Fibroblast of skin of right quadriceps (primary cell): ENCODE measurements around the gene GNA12.
"Not testable (repeated sequence)": the region's sequence is repeated elsewhere in the genome, so short reads cannot be mapped to it uniquely, and the experiment has no call there.

Experiments
- DNase-seq: peaks from one replicate; pipeline ENCODE4 v3.0.0-alpha.2; 2013

The GNA12 gene

DNA sequence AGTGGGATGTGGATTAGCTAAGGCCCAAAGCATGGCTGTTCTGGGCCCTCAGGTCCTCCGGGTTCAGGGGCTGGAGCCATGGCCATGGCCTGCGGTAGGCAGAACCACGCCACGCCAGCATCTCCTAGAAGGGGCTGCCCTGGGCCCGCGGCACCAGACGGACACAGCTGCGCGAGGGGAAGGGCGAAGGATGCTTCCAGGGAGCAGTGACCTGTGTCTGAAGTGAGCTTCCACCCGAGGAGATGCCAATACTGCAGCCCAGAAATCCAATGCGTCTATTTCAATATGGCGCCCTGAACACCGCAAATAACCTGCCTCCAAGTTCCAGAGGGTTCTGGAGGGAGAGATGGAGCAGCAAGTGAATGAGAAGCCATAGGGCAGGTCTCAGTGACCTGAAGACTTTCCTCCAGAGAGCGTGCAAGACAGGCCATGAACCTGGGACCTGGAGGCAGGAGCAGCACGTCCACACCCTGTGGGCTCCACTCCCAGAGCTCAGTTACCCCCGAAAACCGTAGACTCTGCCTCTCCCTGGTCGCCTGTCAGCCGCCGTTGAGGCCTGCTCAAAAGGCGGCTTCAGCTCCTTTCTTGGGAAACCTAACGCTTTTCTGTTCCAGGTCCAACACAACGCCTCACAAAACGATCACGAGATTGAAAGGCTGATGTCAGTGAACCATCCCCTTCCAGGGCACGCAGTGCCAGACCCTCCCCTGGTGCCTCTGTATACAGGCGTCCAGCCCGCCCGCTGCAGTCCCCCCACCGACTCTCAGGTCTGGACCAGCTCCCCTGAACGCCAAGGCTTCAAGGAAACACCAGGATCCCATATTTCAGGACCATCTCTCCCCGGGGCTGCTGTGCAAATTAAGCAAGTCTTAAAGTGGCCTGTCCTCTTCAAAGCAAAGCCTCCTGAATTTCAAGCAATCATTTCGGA lies 118.7 kb downstream of the GNA12 start:
- no peak for DNase-seq

DNA sequence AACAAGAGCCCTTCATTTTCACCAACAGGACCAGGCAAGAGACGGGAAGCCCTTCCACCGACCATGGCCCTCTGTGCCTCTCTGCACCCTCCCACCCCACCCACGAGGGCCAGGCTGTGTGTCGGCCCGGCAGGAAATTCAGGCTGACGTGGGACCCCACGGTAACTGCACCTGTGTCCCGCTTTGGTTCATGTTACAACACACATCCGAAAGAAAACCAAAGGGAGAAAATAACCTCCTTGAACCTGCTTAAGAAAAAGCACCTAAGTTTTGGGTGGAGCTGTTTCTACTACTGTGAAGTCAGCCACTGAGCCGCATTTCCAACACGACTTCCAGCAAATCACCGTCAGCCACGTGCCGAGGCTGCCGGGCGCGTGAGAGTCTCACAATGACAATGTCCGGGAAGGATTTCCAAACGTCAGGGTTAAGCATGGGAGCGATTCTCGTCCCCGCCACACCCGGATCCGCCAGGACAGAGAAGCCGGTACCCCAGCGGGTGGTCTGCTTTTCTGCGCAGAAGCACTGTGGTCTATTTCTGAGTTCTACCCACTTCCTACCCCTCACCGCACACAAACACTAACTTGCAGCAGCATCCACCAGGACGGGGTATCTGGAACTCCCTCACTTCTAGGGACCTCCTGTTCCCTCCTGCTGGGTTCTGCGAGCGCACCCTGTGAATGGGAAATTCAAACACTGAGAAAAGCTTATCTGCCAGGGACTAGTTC lies 119.5 kb downstream of the GNA12 start:
- no peak for DNase-seq

DNA sequence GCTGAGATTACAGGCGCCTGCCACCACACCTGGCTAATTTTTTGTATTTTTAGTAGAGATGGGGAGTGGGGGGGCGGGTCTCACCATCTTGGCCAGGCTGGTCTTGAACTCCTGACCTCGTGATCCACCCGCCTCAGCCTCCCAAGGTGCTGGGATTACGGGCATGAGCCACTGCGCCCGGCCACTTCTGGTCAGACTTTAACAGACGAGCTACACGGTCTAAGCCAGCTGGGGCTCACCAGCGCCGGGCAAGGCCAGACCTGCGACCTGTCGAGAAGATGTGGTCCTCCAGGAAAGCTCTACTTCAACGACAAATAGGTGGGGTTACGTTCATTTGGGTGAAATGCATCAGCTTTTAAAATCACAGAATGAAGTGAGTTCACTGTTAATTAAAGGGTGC lies 120.1 kb downstream of the GNA12 start:
- DNase-seq: not testable (repeated sequence)

DNA sequence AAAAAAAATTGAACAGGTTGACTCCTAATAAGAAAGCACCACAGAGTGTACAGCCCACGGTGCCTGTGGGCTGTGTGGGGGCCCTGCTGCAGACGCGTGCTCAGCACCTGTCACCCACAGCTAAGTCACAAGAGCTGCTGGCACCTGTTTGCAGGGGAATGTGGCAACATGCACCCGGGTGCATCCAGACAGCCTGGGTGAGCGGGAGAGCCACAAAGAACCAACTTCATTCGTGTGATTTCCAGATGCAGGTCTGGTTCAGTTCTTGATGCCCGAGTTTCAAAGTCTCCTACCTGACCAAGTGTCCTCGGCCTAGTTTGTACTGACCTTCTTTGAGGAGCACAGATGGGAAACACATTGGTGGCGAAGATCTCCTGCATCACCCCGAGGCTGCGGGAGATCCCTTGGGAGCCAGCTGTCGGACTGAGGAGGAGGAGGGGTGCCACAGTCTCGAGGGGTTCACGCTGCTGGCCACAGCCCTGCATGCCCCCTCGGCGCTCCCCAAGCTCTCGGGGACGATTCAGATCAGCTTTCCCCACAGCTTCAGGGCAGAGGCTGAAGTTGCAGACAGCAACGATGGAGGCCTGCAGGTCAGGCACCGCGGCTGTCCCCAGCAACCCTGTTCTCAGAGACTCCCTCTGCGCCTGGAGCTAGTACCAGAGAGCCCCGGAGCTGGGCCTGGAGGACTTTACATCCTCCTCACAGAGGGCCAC lies 120.8 kb downstream of the GNA12 start:
- DNase-seq: no peak

GRCh38 chr7:2722591-2722990 lies 121.5 kb downstream of the GNA12 start:
- DNase-seq: no peak

- DNase-seq: no peak
These were observed 122.3 kb downstream of the GNA12 start for GRCh38 chr7:2721842-2722241.

- no peak for DNase-seq
These were observed 124.1 kb downstream of the GNA12 start for GRCh38 chr7:2720024-2720423.

DNA sequence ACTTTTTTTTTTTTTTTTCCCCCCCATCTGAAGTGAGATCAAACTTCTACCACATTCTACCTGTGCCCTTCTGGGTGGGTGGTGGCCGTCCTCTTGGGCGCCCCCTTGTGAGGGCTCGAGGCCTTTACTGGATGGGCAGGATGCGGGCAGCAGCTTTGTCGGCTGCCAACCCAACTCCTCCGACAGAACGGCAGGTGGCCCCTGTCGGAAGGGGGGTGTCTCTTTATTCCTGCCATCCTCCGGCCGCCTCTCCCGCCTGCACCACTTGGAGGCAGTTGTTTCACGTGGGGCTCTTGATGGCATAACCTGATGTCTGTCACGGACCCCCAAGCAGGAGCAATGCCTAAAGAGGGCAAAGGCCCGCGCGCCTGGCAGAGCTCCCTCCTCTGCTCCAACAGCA lies 125.1 kb downstream of the GNA12 start:
- DNase-seq: no peak

GRCh38 chr7:2718296-2718965 lies 125.7 kb downstream of the GNA12 start:
- no peak for DNase-seq

DNA sequence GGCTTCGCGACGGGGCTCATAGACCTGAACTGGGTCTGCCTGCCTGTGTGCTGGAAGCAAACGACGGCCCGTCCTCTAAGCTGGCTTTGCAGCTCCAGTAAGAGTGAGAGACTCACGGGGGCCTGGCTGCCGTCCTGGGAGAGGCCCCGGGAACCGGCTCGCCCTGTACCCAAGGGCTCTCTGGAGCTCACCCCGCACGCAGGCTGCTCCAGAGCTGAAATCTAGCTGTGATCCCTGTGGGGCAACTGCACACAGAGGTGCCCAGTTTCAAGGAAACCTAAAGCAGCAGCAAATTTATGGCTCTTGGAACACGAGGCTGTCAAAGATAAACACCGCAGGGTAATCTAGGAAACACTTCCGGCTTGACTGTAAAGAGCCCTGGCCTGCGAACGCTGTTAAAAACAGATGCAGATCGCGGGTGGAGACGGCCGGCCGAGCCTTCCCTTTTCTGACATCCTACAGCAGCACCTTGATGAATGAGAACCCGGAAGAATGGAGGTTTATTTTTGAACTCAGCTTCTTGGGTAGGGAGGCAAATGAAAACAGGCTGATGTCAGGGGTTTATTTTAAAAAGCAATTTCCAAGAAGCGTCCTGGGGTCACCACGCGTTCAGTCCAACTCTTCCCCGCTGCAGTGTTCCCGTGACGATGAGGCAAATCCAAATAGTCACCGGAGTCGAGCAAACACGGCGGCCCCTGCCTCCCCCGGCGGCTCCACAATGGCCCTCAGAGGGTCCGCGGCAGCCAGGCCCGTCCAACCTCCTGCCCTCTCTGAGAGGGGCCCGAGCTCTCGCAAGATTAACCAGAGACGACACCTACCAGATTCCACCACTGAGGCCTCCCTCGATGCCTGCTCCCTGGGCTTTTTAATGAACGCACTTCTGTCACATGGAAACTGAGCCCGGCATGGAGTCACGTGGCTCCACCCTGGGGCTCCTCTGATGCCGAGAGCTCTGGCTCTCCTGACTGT lies 126.5 kb downstream of the GNA12 start:
- no peak for DNase-seq

DNA sequence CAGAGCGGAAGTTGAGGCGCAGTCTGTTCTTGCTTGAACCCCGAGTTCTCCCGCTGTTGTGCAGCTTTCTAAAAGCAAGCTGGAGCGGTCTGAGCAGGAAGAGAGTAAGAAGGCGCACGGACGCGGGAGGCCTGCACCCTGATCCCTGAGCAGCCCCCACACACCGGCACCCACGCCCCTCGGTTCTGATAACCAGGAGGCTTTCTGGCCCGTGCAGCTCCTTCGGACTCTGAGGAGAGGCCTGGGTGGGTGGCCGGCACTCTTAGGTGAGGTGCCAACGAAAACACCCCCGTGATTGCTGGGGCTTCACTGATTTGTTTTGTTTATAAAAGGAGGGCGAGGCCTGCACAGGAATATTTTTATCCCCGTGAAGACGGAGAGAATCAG lies 127.2 kb downstream of the GNA12 start:
- DNase-seq: no peak

GRCh38 chr7:2716488-2716887 lies 127.6 kb downstream of the GNA12 start:
- no peak for DNase-seq

DNA sequence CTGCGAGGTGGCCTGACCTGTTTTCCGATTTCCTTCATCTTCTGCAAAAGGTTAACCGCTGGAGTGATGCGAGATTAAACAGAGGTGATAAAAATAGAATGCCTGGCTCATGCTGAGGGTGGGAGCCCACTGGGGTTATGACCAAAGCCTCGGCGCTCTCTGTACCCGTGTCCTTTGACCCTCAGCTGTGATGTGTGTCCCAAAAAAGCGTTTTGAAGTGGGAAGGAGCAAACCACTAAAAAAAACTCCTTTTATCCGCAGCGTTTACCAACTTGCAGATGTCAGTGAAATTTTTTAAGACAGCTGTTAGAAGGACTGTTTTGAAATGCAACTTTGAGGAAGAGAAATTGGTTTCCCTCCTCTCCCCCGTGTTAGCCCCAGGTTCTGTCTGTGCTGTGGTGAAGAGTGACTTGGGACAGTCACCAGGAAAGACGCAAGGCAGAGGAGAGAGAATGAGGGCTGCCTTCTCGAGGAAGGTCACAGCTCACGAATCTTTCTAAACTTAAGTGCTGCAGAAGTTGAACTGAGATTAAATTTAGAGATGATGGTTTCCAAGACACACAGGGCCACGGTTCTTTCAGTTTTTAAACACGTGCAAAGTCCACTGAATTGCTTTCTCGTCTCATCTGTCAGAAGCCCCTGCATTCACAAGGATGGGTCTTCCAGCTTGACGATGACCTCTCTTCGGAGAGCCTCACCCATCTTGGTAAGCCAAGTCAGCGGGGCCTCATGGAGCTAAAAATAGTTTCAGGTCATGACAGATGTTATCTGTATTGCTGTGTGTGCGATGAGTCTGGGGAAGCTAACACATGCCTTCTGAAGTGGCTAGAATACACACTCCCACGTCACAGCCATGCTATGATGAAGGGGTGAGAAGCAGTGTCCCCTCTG lies 128.5 kb downstream of the GNA12 start:
- peak; percentile 31 for DNase-seq

- no peak for DNase-seq
These were observed 129.5 kb downstream of the GNA12 start for GRCh38 chr7:2714636-2715035.

- DNase-seq: no peak
These were observed 130.1 kb downstream of the GNA12 start for GRCh38 chr7:2713978-2714377.

DNA sequence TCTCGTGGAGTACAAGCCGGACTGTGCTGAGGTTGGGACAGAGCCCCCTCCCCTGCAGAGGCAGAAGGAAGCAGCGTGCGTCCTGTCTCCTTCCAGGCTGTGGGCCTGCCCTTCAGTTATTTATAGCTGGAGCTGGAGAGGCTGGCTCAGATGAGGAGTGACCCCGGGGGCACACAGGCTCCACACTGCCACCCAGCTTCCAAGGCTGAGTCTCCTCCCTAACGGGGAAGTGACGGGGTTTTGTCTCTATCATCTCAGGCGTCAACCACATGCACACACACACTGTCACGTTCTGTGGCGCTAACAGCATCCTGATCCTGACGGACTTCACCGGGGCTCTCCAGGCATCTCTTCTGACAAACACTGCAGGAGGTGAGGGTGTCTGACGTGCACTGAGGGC lies 130.7 kb downstream of the GNA12 start:
- DNase-seq: no peak

DNA sequence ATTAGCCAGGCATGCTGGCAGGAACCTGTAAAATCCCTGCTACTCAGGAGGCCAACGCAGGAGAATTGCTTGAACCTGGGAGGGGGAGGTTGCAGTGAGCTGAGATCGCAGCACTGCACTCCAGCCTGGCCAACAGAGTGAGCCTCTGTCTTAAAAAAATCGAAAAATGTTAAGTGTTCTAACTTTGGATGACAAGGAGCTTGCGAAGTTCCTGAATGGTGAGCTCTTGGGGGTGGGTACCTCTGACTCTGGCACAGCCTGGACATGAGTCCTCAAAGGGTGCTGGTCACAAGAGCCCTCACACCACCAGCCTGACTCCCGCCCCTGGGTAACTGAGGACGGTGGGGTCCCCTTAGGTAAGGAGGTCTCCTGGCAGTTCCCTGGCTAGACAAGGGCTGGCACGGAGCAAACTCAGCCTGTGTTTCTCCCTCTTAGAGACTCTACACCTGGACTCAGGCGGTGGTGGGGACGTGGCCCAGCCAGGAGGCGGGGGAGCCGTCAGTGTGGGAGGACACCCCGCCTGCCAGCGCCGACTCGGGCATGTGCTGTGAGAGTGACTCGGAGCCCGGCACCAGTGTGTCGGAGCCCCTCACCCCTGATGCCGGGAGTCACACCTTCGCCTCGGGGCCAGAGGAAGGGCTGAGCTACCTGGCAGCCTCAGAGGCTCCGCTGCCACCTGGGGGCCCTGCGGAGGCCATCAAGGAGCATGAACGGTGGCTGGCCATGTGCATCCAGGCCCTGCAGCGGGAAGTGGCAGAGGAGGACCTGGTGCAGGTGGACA lies 132.0 kb downstream of the GNA12 start:
- no peak for DNase-seq

GRCh38 chr7:2710901-2711551 lies 133.1 kb downstream of the GNA12 start:
- DNase-seq: no peak

GRCh38 chr7:2710286-2710655 lies 133.8 kb downstream of the GNA12 start:
- DNase-seq: no peak
